ENCODE results near the gene CERT1. TPM values are rescaled to one million over a fixed set of nuclear protein-coding genes. Genes with fewer than 3 reads are reported as not detected.

The CERT1 gene
- total and polyA plus RNA-seq, 9 of the 15 experiments (the other 6 are each of a cell fraction or from before 2014, with no cell fraction given), result 3.4 to 24.7 (median 9.8) TPM

GRCh38 chr5:75358117-75358516 is 153.3 kb downstream of the CERT1 start:
- H3K4me1 ChIP-seq (replicated peaks in 1 of 2; ENCODE audit: control insufficient read depth in 2 of 2, insufficient read depth in 2 of 2, low read length in 2 of 2), result no peaks in the 10 kb centered on the region
- H3K9me1 ChIP-seq (ENCODE audit: control insufficient read depth, insufficient read depth, low read length), result no peaks in the 10 kb centered on the region
- no peaks in the 10 kb centered on the region for H3K79me2 ChIP-seq (ENCODE audit: control insufficient read depth, insufficient read depth, low read length)
- DNase-seq (ENCODE audit: extremely low read depth in 1 of 4, low spot score in 3 of 4) (no peak), ATAC-seq (no peak), FAIRE-seq (no peak)
- 88% methylated on average over 3 of the region's 3 CpGs for WGBS (ENCODE audit: insufficient coverage, low coverage, missing lambda C conversion rate)
- H3K4me2 ChIP-seq (ENCODE audit: insufficient read depth, low read length), result no peak overlapping the region
- BruUV-seq (replicated peaks), result no TSS peak
- ChIA-PET CTCF (ENCODE audit: low intra/inter-chr PET ratio) (no interaction called here), POLR2A (interaction anchor here (0.5 to 1.1 kb wide), 3 partner anchors 16 to 209 kb away, joined by 3 read pairs; no protein-coding TSS in a partner anchor)
- no peak overlapping the region for H3K4me3 ChIP-seq
- H3K36me3 ChIP-seq (ENCODE audit: control insufficient read depth, insufficient read depth, low read length), result peaks cover 92% of the 10 kb centered on the region
- intact Hi-C loops (cut with micrococcal nuclease) (no loop called here), in situ Hi-C loops (cut with MboI) (no loop called here)
- H3K27me3 ChIP-seq (ENCODE audit: control insufficient read depth in 2 of 2, insufficient read depth in 2 of 2, low read length in 2 of 2), result no peaks in the 10 kb centered on the region
- no peak overlapping the region for H2AFZ ChIP-seq (ENCODE audit: low read depth, low read length)
- no peaks in the 10 kb centered on the region for H3K9me3 ChIP-seq (replicated peaks; ENCODE audit: control insufficient read depth, insufficient read depth, low read depth, low read length)
- no peak overlapping the region for H3K27ac ChIP-seq (ENCODE audit: extremely low read depth, low read depth, low read length)
- TF ChIP-seq PHB2 (IDR thresholded peaks at IDR 0.05; ENCODE audit: low read depth) (no peak), STAT5B (CRISPR knock-in tag; IDR thresholded peaks at IDR 0.05) (no peak), TBL1XR1 (IDR thresholded peaks at IDR 0.05; ENCODE audit: low read length in 2 of 2) (no peak), NFE2 (IDR thresholded peaks at IDR 0.05; ENCODE audit: low read depth) (no peak), PTRF (tag; IDR thresholded peaks at IDR 0.05) (no peak), FOXK2 (conservative IDR thresholded peaks at IDR 0.05 in 1 of 2, IDR thresholded peaks at IDR 0.05 in 1 of 2; ENCODE audit: low read depth in 2 of 2) (no peak), ESRRA (IDR thresholded peaks at IDR 0.05; ENCODE audit: borderline replicate concordance, low read depth) (no peak), ZNF12 (CRISPR knock-in tag; IDR thresholded peaks at IDR 0.05) (no peak), ZBTB7A (IDR thresholded peaks at IDR 0.05; ENCODE audit: borderline replicate concordance, control insufficient read depth, low read depth, low read length) (no peak), ZBED1 (IDR thresholded peaks at IDR 0.05) (no peak), CREB5 (CRISPR knock-in tag; IDR thresholded peaks at IDR 0.05) (no peak), BRCA1 (IDR thresholded peaks at IDR 0.05) (no peak), BRCA1 (CRISPR knock-in tag; IDR thresholded peaks at IDR 0.05) (no peak), KHSRP (IDR thresholded peaks at IDR 0.05) (no peak), ATF7 (IDR thresholded peaks at IDR 0.05) (no peak), ZKSCAN3 (CRISPR knock-in tag; IDR thresholded peaks at IDR 0.05) (no peak), ZNF224 (CRISPR knock-in tag; IDR thresholded peaks at IDR 0.05) (no peak), ARID3B (CRISPR knock-in tag; IDR thresholded peaks at IDR 0.05; ENCODE audit: borderline replicate concordance) (no peak), CAMTA2 (CRISPR knock-in tag; conservative IDR thresholded peaks at IDR 0.05) (no peak)
- no peaks in the 10 kb centered on the region; the same call in 1 of the 2 replicates for H4K20me1 ChIP-seq (replicated peaks; ENCODE audit: control insufficient read depth, insufficient read depth, low read length)
- H3K9ac ChIP-seq (ENCODE audit: insufficient read depth in 1 of 2, low read depth in 2 of 2, low read length in 2 of 2), result no peak overlapping the region
